SK-N-SH (cell line): Measurements from ENCODE around the gene JADE3. TPM values are rescaled to one million over a fixed set of nuclear protein-coding genes. Genes with fewer than 3 reads are reported as not detected.
A peak's percentile ranks its signal among the peaks of the same experiment; 100 is the strongest.

ENCODE experiments used
- CTCF ChIA-PET: fragments of 300-600, 350-600 bp; formaldehyde crosslinking; extraction: SDS; loops from one replicate; lab custom pipeline; 2021; lab: Yijun Ruan, JAX
- POLR2A ChIA-PET: fragments of 350-600 bp; sonication (Branson Sonifier 250); formaldehyde crosslinking; extraction: SDS; loops from one replicate; lab custom pipeline; 2020; ENCODE audit warnings: antibody characterized with exemption, inconsistent platforms; lab: Yijun Ruan, JAX
- DNase-seq: peaks from one replicate; pipeline ENCODE4 v3.0.0; 2012
- H2AFZ ChIP-seq: fragments of 200-600 bp; sonication (generic); 2 replicates; pipeline ENCODE4 v1.8.1; 2016; ENCODE audit warnings: antibody characterized with exemption, mild to moderate bottlenecking, low read depth
- H3F3A ChIP-seq: fragments of 200-600 bp; sonication (generic); replicated peaks from 2 replicates; pipeline ENCODE3; 2016; ENCODE audit warnings: antibody characterized with exemption, mild to moderate bottlenecking; ENCODE audit not compliant: insufficient read depth
- H3K27ac ChIP-seq, 2 experiments: fragments of 200-500 bp in 1 of 2; fragments of 200-600 bp in 1 of 2; sonication (Bioruptor generic) in 1 of 2; sonication (generic), shearing (Covaris generic) in 1 of 2; 2 replicates each; pipeline versions ENCODE4 v1.5.1 to v1.6.1; 2014 to 2016; ENCODE audit warnings: low read depth in 2 of 2, inconsistent platforms in 1 of 2, low read length in 1 of 2, mild to moderate bottlenecking in 1 of 2, mixed read lengths in 1 of 2
- H3K27me3 ChIP-seq: fragments of 200-600 bp; sonication (generic), shearing (Covaris generic); 2 replicates; pipeline ENCODE4 v1.6.1; 2016; ENCODE audit warnings: mixed run types; ENCODE audit not compliant: insufficient read depth
- H3K36me3 ChIP-seq, 2 experiments: fragments of 200-500 bp in 1 of 2; fragments of 200-600 bp in 1 of 2; sonication (Bioruptor generic) in 1 of 2; sonication (generic) in 1 of 2; replicated peaks in 1 of 2; 2 replicates each; pipeline versions ENCODE3 to v1.5.1; 2014 to 2016; ENCODE audit warnings: low read length in 1 of 2, mild to moderate bottlenecking in 1 of 2; ENCODE audit not compliant: insufficient read depth in 2 of 2, control insufficient read depth in 1 of 2
- H3K4me1 ChIP-seq, 2 experiments: fragments of 200-500 bp in 1 of 2; fragments of 200-600 bp in 1 of 2; sonication (Bioruptor generic) in 1 of 2; sonication (generic), shearing (Covaris generic) in 1 of 2; 2 replicates each; pipeline versions ENCODE4 v1.5.1 to v1.6.1; 2014 to 2016; ENCODE audit warnings: low read depth in 1 of 2, low read length in 1 of 2, mixed run types in 1 of 2; ENCODE audit not compliant: insufficient read depth in 2 of 2, control insufficient read depth in 1 of 2
- H3K4me2 ChIP-seq: fragments of 200-600 bp; sonication (generic), shearing (Covaris generic); 2 replicates; pipeline ENCODE4 v1.6.1; 2017; ENCODE audit warnings: mixed run types
- H3K4me3 ChIP-seq, 2 experiments: fragments of 200-500 bp in 1 of 2; fragments of 200-600 bp in 1 of 2; sonication (Bioruptor generic) in 1 of 2; sonication (generic), shearing (Covaris generic) in 1 of 2; 2 replicates each; pipeline versions ENCODE4 v1.5.1 to v1.8.1; 2014 to 2016; ENCODE audit warnings: low read depth in 2 of 2, inconsistent platforms in 1 of 2, low read length in 1 of 2, mild to moderate bottlenecking in 1 of 2, mixed read lengths in 1 of 2, moderate library complexity in 1 of 2
- H3K79me2 ChIP-seq: fragments of 200-600 bp; sonication (generic); 2 replicates; pipeline ENCODE4 v1.8.1; 2017; ENCODE audit warnings: mild to moderate bottlenecking; ENCODE audit not compliant: insufficient read depth
- H3K9ac ChIP-seq: fragments of 200-600 bp; sonication (generic); 2 replicates; pipeline ENCODE4 v1.6.1; 2017; ENCODE audit warnings: mixed run types
- H3K9me2 ChIP-seq: fragments of 200-600 bp; sonication (generic); 2 replicates; pipeline ENCODE4 v1.6.1; 2017; ENCODE audit warnings: mixed run types
- H3K9me3 ChIP-seq: fragments of 200-600 bp; sonication (generic); 2 replicates; pipeline ENCODE4 v1.6.1; 2017; ENCODE audit warnings: mixed run types, mild to moderate bottlenecking, moderate library complexity
- H4K20me1 ChIP-seq: fragments of 200-600 bp; sonication (generic); 2 replicates; pipeline ENCODE4 v1.6.1; 2017; ENCODE audit warnings: mild to moderate bottlenecking, mixed run types; ENCODE audit not compliant: insufficient read depth
- EP300 ChIP-seq, 2 experiments: IDR thresholded peaks; 2 replicates each; pipeline versions ENCODE4 v1.4.0 to v1.6.1; 2012; ENCODE audit warnings: borderline replicate concordance in 1 of 2, low read depth in 1 of 2, low read length in 1 of 2
- MAX ChIP-seq: IDR thresholded peaks from 2 replicates; pipeline ENCODE4 v1.4.0; 2012; ENCODE audit warnings: low read depth
- MXI1 ChIP-seq: IDR thresholded peaks from 2 replicates; pipeline ENCODE4 v1.6.1; 2012; ENCODE audit warnings: mild to moderate bottlenecking, low read depth, low read length, improper control_type of control experiment
- NRF1 ChIP-seq: IDR thresholded peaks from 2 replicates; pipeline ENCODE4 v1.6.1; 2012; ENCODE audit warnings: low read depth, mild to moderate bottlenecking, low read length
- RAD21 ChIP-seq: IDR thresholded peaks from 2 replicates; pipeline ENCODE4 v1.6.1; 2012; ENCODE audit warnings: mild to moderate bottlenecking, low read length
- RCOR1 ChIP-seq: fragments of 150-350 bp; IDR thresholded peaks from 2 replicates; pipeline ENCODE4 v1.6.1; 2017; ENCODE audit warnings: antibody characterized with exemption, low read length
- SIN3A ChIP-seq: IDR thresholded peaks from 2 replicates; pipeline ENCODE4 v1.6.1; 2012; ENCODE audit warnings: low read depth, mild to moderate bottlenecking, low read length, moderate library complexity, borderline replicate concordance
- TEAD4 ChIP-seq: IDR thresholded peaks from 2 replicates; pipeline ENCODE4 v1.4.0; 2012; ENCODE audit warnings: mild to moderate bottlenecking, borderline replicate concordance; ENCODE audit not compliant: insufficient read depth
- USF1 ChIP-seq: IDR thresholded peaks from 2 replicates; pipeline ENCODE4 v1.4.0; 2012; ENCODE audit warnings: low read depth, borderline replicate concordance
- YY1 ChIP-seq: IDR thresholded peaks from 2 replicates; pipeline ENCODE4 v1.4.0; 2012; ENCODE audit warnings: low read depth, mild to moderate bottlenecking
- ZBTB33 ChIP-seq: IDR thresholded peaks from 2 replicates; pipeline ENCODE4 v1.4.0; 2012; ENCODE audit warnings: low read depth, borderline replicate concordance
- WGBS: methylation state at CpG from one replicate; pipeline ENCODE4 v1.1.6; 2017; ENCODE audit warnings: low lambda C conversion rate; 5-methylcytosine and 5-hydroxymethylcytosine counted together
- polyA plus RNA-seq, 3 experiments: library from polyadenylated mRNA; depleted of rRNA; stranded (reverse); fragments of >200 nt; gene quantifications; 2 replicates each; pipeline ENCODE4 v1.2.3, GENCODE V29; 2012

JADE3 gene
- polyA plus RNA-seq, 1 of the 3 experiments (the other 2 are of a cell fraction) = 3.0 TPM

- Histone ChIP-seq H3K9me2 (no peaks in the 10 kb centered on the region), H3K9ac (no peak overlapping the region), H2AFZ (no peak overlapping the region), H3K4me2 (no peak overlapping the region), H3K27ac (peak overlapping the region in 1 of 2 experiments; percentile 73; a peak in 2 of 4 replicates), H3K9me3 (0 out of 2 replicates have a peak, but pooled peaks cover 6% of the 10 kb centered on the region), H3K4me3 (no peak overlapping the region), H3F3A (peaks cover 3% of the 10 kb centered on the region), H3K79me2 (no peaks in the 10 kb centered on the region), H3K27me3 (no peaks in the 10 kb centered on the region), H3K36me3 (peaks cover 3 to 24% of the 10 kb centered on the region in 2 experiments), H3K4me1 (no peaks in the 10 kb centered on the region; a peak in 1 of 4 replicates), H4K20me1 (no peaks in the 10 kb centered on the region)
- ChIA-PET POLR2A (no interaction called here), CTCF (interaction anchor here (1.0 to 2.1 kb wide), 3 partner anchors 36 to 529 kb away, joined by 3 to 7 read pairs (median 3); partner anchors contain the start of gene JADE3)
- DNase-seq = peak; percentile 40
- TF ChIP-seq MXI1 = 0 out of 2 replicates have a peak, but pooled peaks have one; percentile 29
- TF ChIP-seq EP300 (IDR thresholded peaks at IDR 0.05; ENCODE audit: borderline replicate concordance in 1 of 2, low read depth in 1 of 2, low read length in 1 of 2) = peak in 1 of 2 experiments; percentile 35; a peak in 1 of 4 replicates
- TF ChIP-seq SIN3A = no peak
These were observed 81.9 kb downstream of the JADE3 start for GRCh38 chrX:46994096-46994495.

- no peak for DNase-seq
- H4K20me1 ChIP-seq = no peaks in the 10 kb centered on the region
- H3K9me2 ChIP-seq = no peaks in the 10 kb centered on the region
- no peaks in the 10 kb centered on the region for H3K27me3 ChIP-seq
- H3K79me2 ChIP-seq = no peaks in the 10 kb centered on the region
- no peaks in the 10 kb centered on the region for H3K4me1 ChIP-seq
- CTCF ChIA-PET = no interaction called here
- H3K9ac ChIP-seq = no peak overlapping the region
- TF ChIP-seq MAX (no peak), RCOR1 (no peak), RAD21 (no peak), ZBTB33 (no peak), TEAD4 (no peak), NRF1 (no peak), YY1 (no peak), USF1 (no peak)
- TF ChIP-seq, all 33 proteins: peak for 0
- Histone ChIP-seq H3K9me3 (no peaks in the 10 kb centered on the region), H3K4me2 (no peak overlapping the region), H2AFZ (no peak overlapping the region), H3F3A (no peaks in the 10 kb centered on the region), H3K36me3 (no peaks in the 10 kb centered on the region), H3K4me3 (no peak overlapping the region), H3K27ac (no peak overlapping the region)
- POLR2A ChIA-PET = no interaction called here
- WGBS = 47% methylated on average over 4 of the region's 4 CpGs
These were observed 99.9 kb downstream of the JADE3 start for GRCh38 chrX:47012131-47012530.
